Activated CD4-positive, alpha-beta T cell treated with anti-CD3 and anti-CD28 coated beads, Interleukin-2, amount 50 U/mL, for 24 hours (primary cell): ENCODE results near the gene MTSS2.

ENCODE experiments used
- DNase-seq, 2 donors: peaks; one replicate each; pipeline ENCODE4 v3.0.0-alpha.2; 2020; ENCODE audit warnings: low read depth in 1 of 2, low spot score in 1 of 2

MTSS2 gene

DNA sequence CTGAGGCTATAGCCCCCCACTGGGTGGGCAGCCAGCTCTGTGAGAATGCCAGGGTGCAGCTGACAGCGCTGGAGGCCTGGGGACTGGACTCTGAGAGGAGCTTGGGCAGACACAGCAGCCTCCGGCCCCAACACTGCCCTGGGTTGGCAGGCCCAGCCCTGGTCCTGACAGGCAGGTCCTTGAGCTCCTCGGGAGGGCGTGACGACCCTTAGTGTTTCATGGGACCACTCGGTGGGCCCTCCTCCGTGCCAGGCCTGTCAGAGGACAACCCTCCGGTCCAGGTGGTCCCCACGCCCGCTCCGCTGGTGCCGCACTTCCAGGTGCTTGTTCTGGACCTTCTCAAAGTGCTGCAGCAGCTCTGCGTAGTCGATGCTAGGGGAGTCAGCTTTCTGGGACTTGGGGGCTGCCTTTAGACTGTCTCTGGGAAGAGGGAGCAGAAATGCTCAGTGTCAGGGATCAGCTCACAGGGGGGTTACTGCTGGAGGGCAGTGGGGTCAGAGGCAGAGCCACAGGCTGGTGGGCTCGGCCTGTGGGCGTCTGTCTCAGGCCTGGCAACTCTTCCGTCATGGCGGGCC is 1.9 kb upstream of the MTSS2 start:
- no peak for DNase-seq

DNA sequence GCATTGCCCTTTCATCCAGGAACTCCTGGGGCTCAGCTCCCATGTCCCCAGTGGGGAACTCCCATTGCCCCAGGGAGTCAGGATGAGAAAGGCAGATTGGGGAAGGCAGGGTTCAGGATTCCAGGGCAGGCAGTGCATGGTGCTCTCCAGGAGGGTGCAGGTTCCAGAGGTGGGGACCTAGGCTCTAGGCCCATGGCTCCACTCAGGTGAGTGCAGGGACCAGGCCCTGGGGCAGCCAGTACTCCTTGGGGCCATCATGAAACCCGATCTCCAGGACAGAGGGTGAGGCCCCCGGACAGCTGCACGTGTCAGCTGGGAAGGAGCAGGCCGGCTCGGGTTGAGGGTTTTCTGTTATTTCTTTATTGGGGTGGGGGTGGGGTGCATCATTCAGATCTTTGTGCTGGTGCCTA is 1.3 kb upstream of the MTSS2 start:
- DNase-seq, result no peak

DNA sequence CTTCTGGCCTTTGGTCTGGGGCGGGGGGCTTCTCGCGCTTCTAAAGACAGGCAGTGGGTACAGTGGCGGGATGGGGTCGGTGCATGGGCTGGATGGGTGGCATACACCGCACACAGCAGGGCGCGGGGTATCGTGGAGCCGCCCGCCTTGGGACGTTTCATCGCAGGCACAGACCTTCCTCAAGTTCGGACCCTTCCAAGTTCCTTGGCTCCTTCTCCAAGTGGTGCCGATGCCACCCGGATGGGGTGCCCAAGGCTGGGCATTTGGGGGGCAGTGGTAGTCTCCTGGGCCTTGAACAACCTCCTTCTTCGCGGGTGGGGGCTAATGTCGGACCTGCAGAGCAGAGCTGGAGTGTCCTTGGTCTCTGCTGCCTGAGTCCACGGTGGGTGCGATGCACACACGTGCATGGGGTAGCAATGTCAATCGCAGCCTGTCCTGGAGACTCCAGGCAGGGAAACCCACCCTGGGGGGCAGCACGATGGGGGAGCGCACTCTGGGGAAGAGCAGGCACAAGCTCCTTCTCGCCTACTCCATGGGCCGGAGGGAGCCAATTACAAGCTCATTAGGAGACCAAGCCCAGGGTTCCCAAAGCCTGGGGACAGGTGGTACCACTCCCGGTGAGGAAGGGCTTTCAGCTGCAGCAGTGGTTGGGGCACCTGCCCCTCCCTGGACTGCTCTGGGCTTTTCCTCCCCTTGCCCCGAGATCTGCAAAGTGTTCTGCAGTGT is 686 bp upstream of the MTSS2 start:
- no peak for DNase-seq

DNA sequence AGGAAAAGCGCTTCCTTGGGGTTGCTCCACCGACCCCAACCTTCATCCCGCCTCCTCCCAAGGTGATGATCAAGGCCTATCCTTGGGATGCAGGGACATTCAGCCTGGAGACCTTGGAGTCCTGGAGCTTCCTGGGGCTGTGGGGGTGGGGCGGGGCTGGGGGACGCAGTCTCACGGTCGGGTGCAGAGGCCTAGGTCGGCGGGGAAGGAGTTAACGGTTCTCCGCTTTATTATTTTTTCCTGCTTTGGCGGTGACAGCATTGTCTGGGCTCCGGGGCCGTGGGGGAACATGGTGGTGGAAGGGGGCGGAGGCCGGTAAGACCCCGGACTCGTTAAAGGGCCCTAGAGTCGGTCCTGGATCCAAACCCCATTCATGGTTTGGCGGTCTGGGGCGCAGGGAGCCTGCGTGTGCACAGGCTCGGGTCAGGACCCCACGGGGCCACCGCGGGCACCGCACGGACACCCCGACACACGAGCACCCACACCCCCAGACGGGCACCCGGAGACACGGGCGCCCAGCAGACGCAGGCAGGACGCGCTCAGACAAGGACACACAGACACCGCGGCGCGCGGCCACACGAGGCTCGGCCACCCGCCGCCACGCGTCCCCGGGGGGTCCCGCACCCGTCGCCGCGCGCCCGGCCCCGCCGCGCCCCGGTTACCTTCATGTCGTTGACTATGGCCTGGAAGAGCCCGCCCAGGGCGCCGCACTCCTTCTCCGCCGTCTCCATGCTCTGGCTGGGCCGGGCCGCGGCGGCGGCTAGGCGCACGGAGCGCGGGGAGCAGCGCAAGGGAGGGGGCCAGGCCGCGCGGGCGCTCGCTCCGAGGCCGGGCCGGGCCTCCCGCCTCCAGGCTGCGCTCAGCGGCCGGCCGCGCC is 554 bp downstream of the MTSS2 start:
- no peak for DNase-seq

DNA sequence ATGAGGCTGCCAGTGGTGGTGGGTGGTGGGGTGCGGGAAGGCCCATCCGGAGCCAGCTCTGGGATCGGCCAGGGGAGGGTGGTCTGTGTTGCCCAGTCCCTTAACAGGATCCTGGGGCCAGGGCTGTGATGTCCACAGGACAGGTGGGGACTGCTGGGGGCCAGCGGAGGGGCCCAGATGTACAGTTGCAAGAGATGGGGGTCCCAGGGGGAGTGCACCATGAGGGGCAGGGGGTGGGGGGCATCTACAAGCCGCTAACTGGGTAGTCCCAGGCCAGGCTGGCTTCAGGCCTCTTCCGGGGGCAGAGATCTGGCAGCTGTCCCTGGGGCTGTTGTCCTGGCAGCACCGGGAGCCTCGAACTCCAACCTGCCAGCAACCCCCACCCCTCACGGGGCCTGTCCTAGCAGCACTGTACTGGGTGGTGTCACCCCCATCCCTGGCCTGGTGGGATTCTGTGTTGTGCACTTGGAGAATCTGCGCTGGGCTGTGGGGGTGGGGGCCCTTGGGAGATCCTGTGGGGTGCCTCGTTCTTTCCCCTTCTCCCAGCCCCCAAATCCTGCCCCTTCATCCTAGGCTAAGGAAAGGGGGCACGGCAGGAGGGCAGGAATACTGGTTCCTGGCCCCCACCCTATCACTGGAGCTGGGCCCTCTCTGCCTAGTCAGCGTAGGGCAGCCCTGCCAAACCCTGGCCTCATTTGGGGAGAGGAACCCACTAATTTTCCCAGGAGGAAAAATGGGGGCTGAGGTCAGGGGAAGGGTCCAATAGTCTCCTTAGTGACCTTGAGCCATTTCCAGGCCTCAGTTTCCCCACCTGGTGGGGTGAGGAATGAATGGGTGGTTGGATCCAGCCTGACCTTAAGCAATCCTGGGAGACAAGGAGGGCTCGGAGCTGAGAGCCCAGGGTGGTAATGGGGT is 1.4 kb downstream of the MTSS2 start:
- no peak for DNase-seq

DNA sequence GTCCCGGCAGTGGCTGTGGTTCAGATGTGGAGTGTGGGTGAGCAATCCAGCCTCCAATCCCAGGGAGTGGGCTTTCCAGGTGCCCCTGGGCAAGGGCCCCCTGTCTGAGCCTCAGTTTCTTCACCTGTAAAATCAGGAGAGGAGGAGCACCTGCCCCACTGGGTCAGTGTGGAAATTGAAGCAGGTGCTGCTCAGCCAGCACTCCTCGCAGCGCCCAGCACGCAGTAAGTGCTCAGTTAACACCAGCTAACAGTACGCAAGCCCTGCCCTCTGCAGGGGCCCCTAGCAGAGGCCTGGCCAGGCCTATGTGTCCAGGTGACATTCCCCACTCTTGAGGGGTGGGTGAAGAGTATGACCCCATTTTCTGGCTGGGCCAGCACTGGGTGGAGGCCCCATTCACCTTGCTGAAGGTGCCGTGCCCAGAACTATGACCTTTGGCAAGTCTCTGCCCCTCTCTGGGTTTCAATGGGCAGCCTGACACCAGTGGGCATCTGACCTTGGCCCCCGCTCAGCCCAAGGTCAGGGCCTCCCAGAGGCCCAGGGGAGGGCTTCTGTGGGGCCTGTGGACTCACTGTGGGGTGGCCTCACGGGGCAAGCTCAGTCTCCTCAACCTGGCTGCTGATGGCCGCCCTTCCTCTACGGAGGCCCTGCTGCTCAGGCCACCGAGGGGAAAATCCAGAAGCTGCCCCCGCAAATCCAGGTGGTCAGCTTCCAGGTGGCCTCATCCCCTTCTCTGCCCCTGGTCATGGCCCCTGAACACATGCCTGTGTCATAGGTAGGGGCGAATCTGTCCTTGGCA is 2.5 kb downstream of the MTSS2 start:
- no peak for DNase-seq

DNA sequence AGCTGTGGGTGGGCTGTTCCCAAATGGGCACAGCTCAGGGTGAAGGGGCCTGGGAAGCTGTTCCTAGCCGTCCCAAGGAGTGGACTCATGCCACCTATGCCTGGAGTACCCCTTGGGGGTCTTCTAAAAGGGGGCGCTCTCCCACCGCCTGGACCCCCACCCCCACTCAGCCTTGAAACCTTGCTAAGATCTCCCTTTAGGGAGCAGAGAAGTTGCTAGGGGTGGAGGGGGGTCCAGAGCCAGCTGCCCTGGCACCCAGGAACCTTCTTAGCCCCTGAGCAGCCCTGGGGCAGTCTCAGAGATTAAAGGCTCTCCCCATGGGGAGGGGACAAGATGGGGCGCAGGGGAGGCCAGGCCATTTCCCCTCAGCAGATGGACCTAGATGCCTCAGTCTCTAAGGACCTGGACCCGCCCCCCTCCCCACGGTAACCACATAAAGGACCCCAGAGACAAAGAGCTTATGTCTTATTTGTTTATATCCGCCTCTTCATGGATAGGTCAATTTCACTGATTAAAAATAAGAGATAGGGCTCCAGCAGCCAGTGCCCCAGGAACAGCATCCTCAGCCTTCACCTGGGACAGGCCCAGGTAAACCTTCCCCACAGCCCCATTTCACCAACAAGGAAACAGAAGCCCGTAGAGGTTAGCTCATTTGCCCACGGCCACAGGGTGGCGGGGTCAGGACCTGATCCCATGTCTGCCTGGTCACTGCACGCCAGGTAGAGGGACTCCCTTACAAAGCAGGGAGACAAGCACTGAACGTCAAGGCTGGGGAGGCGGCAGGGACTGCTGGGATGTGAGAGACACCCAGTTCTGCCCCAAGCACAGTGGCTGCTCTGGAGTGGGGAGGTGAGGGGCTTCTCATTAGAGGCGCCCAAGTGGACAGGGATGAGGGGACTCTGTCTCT is 3.4 kb downstream of the MTSS2 start:
- no peak for DNase-seq

DNA sequence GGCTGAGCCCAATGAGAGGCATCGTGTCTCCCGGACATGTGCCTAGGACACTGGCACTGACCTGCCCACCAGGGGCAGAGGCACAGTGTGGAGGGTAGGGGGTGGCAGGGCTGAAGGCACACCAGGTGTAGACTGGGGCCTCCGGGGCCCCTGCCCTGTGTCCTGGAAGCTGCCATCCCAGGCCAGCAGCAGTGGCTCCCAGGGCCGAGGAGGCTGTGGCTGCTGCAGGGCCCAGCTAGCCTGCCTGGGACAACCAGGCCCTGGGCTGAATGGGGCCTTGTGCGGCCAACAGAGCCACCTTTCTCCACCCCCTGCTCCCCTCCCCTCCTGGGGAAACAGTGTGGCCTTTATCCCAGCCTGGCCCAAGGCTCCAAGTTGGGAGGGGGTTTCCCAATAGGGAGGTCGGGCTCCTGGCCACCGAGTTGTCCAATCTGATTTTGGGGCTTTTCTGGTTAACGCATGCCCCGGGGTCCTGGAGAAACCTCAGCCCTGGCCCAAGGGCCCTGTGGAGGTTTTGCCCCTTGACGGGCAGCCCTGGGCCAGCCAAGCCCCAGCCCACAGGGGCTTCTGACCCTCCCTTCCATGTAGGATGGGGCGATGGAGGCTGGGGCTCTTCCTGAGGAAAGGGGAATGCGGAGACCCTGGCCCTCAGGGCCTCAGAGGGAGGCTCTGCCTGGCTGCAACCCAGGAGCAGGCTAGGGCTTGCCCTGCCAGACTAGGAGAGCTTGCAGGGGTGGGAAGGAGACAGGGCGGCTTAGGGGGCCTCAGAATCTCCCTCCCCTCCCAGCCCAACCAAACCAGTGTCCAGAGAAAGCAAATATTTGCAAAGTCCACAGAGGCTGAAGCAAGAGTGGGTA is 4.2 kb downstream of the MTSS2 start:
- no peak for DNase-seq

DNA sequence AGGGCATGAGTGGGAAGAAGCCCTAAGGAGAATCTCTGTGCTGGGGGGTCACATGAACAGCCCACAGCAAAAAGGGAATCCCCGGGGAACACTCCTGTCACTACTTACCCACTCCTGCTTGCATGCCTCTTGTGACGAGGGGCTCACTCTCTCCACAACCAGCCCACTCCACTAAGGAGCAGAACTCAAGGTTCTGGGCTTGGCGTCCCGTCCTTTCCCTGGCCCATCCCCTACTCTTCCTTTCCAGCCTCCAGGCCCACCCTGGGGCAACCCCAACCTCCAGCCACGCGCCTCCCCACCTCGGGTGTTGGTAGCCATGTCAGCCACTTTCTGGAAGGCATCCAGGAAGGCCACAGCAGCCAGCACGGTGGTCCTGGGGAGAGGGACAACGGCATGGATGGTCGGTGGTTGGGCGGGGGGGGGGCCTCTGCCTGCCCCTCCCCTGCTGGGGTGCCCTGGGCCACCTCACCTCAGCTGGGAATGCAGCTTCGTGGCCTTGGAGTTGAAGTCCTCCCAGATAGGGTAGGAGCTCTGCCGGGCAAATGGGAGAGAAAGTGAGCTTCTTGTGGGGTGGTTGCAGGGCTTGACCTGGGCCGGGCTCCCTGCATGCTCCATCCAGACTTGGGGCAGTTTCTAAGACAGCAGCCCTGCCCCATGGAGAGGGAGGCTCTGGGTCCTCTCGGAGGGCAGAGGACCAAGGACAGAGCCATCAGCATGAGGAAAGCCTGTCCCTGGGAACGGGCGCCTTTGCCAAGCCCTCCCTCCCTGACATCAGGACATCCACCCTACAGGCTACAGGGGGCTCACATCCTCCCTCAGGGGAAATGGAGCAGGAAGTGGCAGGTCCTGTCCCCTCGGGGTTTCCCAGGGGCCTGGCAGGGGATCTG is 5.1 kb downstream of the MTSS2 start:
- DNase-seq, result no peak

DNA sequence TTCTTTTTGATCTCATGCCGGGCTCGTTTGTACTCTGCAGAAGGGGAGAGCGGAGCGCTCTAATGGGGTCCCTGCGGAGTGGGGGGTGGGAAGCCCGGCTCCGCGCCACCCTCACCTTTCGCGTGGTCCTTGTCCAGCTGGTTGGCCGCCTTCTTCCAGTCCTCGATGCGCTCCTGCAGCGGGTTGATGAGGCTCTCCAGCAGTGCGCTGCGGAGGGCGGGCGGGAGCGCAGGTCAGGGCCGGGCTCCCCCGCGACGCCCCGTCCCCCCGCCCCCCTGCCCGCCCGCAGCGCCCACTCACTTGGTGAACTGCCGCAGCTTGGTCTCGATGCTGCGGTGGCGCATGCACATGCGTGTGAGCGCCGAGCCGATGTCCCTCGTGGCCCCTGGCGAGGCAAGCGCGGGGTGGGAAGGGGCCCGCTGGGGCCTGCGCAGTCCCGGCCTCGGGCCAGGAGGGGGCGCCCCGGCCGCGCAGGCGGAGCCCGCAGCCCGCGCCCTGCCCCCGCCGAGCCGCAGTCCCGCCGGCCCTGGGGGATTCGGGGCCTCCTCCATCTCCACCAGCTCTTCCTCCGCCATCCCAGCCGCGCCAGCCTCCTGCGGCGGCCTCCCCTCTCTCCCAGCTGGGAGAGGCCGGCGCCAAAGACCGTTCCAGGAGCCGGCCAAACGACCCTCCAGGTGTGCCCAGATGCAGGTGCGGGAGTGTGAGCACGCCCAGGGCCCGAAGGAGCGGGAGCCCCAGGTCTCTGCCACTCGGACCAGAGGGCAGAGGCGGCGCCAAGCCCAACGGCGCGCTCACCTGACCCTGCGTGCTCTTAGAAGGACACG is 6.0 kb downstream of the MTSS2 start:
- DNase-seq, result no peak

DNA sequence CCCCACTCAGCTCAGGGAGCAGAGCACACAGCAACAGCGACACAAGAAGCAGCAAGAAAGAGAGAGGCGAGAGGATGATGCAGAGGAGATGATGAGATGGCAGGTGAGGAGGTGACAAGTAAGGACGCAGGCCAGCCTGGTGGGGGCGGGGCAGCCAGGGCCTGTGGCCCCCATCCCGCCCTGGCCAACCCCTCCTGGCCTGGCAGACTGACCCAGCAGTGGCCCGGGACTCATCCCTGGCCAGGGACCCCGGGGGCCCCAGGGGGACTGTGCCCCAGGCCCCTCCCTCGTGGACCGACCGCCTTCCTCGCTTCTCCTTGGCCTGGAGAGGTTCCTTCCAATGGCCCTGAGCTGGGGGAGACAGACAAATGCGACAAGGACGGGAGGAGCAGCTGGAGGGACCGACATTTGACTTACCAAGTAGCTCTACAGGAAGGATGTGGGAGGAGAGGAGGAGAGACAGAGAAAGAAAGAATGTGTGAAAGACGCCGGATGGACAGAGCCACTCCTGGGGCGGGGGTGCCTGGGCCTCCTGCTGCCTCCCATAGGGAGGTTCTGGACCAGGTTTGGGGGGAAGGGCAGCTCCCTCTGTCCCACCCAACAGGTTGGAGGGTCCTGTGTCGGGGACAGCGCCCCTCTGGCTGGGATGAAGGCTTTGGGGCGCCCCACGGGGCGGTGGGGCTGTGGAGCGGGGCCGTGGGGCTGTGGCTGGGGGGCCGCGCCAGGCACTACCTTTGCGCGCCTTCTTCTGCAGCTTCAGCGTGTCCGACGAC is 6.8 kb downstream of the MTSS2 start:
- DNase-seq, result no peak

DNA sequence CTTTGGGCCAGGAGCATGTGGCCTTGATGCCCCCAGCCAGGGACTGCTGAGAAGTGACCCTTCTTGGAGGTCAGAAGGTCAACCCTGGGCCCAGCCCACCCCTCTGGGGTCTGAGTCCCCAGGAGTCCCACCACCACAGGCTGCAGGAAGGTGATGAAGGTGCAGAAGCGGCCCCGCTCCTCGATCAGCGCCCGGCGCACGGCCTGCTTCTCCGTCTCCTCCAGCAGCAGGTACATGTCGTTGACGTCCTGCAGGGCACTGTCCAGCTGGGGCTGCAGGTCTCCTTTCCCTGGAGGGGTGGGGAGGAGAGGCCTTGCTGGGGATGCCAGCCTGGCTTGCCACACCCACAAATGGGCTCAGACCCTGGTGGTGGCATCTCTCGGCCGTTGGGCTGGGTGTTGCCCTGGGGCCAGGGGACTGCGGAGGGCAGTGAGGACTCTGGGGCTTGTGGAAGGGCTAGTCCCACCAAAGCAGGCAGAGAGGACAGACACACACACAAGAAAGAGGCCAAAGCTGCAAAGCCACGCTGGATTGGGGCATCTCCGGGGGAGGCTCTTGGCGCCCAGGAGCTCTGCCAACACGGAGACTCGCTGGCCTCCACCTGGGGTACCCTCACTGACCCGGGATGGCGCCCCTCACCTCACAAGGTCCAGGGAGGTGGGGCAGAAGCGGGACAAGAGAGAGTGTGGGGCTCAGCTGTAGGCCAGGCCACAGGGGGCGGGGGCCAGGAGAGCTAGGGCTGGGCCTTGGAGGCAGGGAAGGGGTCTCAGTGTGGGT is 7.5 kb downstream of the MTSS2 start:
- DNase-seq, result no peak

DNA sequence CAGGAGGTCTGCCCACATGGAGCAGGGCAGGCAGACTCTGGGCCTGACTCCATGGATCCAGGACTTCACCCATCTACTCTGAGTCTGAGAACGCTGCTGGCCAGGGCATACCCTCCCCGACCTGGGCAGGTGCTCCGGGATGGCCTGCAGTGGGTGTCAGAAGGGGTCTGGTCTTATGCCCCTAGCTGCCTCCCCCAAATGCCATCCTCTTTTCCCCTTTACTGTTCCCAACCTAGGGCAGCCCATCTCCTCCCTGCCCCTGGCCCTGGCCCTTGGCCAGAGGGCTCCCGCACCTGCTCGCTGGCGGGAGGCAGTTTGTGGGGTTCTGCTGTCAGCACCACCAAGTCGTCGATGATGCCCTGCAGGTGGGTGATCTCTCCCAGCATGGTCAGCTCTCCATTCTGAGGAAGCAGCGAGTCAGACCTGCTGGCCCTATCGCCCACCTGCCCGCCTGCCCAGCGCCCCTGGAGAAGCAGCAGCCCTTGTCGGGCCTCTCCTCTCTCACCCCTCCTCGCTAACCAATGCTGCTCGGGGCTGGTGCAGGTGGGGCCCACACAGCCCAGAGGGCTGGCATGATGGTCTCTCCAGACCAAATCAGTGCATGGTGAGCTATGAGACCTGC is 8.2 kb downstream of the MTSS2 start:
- DNase-seq, result no peak

DNA sequence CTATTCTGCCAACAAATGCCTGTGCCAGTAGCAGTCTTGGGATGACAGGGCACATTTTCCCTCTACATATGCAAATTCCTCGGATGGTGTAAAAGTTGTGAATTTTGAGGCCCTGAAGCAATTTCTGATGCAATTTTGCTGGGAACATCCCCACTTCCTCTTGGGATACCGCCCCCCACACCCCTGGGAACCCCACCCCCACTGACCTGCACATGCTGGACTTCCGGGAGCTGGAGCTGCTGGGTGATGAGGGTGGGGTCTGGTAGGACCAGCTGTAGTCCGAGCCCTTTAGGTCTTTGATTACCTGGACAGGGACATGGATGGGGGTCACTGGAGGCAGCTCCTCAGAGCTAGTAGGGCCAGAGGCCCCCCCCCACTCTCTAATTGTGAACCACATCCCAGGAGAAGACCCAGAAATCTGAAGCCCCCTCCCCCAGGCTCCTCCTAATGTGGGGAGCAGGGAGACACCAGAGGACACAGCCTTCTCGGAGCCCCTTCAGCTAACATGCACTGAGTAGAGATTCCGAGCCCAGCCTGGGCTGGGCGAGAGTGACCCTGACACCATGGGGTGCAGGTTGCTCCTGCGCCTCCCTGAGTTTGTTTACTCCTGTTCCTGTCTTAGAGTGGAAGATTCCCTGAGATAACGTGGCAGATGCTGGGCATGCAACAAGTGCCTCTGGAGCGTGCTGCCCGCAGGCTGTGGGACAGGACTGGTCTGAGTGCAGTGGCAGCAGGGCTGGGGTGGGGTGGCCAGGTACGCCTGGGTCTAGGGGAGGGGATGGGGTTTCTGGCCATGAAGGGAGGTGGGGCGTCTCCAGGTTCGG is 9.0 kb downstream of the MTSS2 start:
- no peak for DNase-seq
